GM19240 (cell line): Measurements from ENCODE around the gene LYST.

ENCODE experiments used
- DNase-seq: peaks from one replicate; pipeline ENCODE4 v3.0.0; 2011; ENCODE audit warnings: low spot score; ENCODE audit not compliant: insufficient read length

Gene LYST

GRCh38 chr1:235613602-235614001 is 253.1 kb downstream of the LYST start:
- no peak for DNase-seq

- DNase-seq = no peak
These were observed 253.9 kb downstream of the LYST start for GRCh38 chr1:235612761-235613160.
